ENCODE data around the gene SYCN.

SYCN gene

DNA sequence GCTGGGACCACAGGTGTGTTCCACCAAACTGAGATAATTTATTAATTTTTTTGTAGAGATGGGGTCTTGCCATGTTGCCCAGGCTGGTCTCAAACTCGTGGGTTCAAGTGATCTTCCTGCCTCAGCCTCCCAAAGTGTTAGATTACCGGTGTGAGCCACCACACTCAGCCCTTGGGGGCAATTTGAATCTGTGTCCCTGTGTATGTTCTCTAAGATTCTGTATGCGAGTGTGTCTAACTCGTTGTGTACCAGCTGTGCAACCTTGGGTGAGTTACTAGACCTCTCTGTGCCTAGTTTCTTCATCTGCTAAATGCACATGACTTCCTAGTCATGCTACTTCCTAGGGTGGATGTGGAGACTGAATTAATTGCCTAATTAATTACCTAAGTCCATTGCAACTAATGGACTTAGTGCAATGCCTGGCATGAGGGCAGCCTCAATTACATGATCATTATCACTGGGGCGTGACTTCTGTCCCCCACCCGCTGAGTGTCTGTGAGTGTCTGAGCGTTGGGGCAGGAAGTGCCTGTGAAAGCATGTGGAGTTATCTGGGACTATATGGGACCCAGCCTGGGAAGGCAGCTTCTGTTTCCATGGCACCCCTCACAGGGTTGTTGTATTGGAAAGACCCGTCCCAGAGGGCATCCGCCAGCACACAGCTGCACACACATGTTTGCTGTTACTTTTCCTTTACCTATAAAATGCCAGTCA, 9.1 kb downstream of the SYCN start:
- no peak overlapping the region for H3K27ac Mint-ChIP-seq
- H3K27me3 Mint-ChIP-seq, result peaks cover 52 to 65% of the 10 kb centered on the region in 2 donors
- ATAC-seq (replicated peaks) (no peak), DNase-seq (no peak)
- peaks cover 9 to 23% of the 10 kb centered on the region in 2 donors for H3K4me1 Mint-ChIP-seq
- H3K4me3 Mint-ChIP-seq, result no peak overlapping the region
- no peaks in the 10 kb centered on the region for H3K36me3 Mint-ChIP-seq
- H3K9me3 Mint-ChIP-seq, result no peaks in the 10 kb centered on the region

DNA sequence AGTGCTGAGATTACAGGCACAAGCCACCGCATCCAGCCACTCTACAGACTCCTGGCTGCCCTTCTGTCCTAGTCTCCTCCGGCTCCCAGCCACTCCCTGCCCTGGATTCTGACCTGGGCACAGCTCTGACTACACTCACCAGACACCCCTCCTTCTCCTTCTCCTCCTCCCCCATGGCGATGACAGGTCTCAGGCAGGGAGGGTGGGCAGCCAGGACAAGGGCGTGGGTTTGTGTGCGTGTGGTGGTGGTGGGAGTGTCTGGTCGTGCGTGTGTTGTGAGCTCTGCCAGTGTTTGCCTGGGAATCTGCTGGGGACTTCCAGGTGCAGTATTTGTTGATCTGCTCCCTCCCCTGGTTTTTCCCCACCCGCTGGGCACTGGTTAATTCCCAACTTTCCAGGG, 10.3 kb downstream of the SYCN start:
- Mint-ChIP-seq H3K27ac (peak overlapping the region; percentile 65), H3K27me3 (peaks cover 49 to 60% of the 10 kb centered on the region in 2 donors), H3K4me1 (peaks cover 9 to 23% of the 10 kb centered on the region in 2 donors), H3K9me3 (no peaks in the 10 kb centered on the region), H3K36me3 (no peaks in the 10 kb centered on the region), H3K4me3 (no peak overlapping the region)
- DNase-seq (no peak), ATAC-seq (replicated peaks) (no peak)

DNA sequence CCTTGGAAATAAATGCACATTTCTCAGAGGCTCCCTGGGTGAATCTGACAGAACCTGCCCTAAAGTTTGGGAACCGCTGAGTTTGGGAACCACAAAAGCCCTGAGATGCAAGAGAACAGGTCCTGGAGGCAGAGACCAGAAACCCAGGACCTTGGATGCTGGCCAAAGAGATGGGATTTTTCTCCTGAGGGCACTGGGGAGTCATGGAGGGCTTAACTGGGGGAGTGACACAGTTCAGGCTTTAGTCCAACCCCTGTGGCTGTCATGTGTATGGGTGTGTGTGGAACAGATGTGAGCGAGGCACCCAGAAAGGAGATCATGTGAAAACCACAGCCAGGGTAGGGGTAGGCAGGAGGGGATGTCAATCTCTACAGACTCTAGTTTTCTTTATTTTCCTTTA, 11.2 kb downstream of the SYCN start:
- H3K4me3 Mint-ChIP-seq, result no peak overlapping the region
- peaks cover 8 to 21% of the 10 kb centered on the region in 2 donors for H3K4me1 Mint-ChIP-seq
- H3K27me3 Mint-ChIP-seq, result peaks cover 41 to 59% of the 10 kb centered on the region in 2 donors
- no peak overlapping the region for H3K27ac Mint-ChIP-seq
- DNase-seq, result no peak
- no peaks in the 10 kb centered on the region for H3K36me3 Mint-ChIP-seq
- H3K9me3 Mint-ChIP-seq, result no peaks in the 10 kb centered on the region
- ATAC-seq (replicated peaks), result no peak

DNA sequence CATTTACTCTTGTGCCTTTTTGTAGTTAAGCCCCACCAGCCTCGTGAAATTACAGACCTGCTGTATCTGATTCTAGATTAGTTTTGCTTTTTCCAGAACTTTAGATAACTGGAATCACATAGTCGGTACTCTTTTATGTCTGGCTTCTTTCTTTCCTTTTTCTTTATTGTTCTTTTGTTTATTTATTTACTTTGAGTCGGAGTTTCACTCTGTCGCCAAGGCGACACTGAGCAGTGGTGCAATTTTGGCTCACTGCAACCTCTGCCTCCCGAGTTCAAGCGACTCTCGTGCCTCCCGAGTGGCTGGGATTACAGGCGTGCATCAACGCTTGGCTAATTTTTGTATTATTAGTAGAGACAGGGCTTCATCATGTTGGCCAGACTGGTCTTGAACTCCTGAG, 13.3 kb downstream of the SYCN start:
- peaks cover 24 to 48% of the 10 kb centered on the region in 2 donors for H3K27me3 Mint-ChIP-seq
- H3K4me3 Mint-ChIP-seq, result no peak overlapping the region
- ATAC-seq (replicated peaks) (no peak), DNase-seq (no peak)
- H3K27ac Mint-ChIP-seq, result no peak overlapping the region
- H3K36me3 Mint-ChIP-seq, result peaks cover 0 to 2% of the 10 kb centered on the region in 2 donors
- peaks cover 0 to 1% of the 10 kb centered on the region in 2 donors for H3K9me3 Mint-ChIP-seq
- H3K4me1 Mint-ChIP-seq, result peaks cover 0 to 5% of the 10 kb centered on the region in 2 donors

DNA sequence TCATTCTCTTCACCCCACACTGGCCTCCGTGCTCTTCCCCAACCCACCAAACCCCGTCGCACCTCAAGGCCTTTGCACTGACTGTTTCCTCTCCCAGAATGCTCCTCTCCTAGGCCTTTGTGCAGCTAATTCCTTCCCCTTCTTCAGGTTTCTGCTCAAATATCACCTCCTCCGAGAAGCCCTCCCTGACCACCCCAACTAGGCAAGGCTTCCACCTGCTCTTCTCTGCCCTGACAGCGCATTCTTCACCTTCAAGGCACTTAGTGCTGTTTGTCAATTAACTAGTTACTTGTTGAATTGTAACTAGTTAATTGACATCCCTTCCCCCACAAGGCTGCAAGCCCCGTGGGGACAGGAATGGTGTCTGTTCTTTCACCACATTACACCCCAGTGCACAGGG, 15.1 kb downstream of the SYCN start:
- Mint-ChIP-seq H3K4me1 (no peaks in the 10 kb centered on the region), H3K9me3 (peaks cover 0 to 1% of the 10 kb centered on the region in 2 donors), H3K4me3 (no peak overlapping the region), H3K36me3 (peaks cover 0 to 2% of the 10 kb centered on the region in 2 donors), H3K27ac (no peak overlapping the region), H3K27me3 (peaks cover 13 to 38% of the 10 kb centered on the region in 2 donors)
- ATAC-seq (replicated peaks) (no peak), DNase-seq (no peak)

DNA sequence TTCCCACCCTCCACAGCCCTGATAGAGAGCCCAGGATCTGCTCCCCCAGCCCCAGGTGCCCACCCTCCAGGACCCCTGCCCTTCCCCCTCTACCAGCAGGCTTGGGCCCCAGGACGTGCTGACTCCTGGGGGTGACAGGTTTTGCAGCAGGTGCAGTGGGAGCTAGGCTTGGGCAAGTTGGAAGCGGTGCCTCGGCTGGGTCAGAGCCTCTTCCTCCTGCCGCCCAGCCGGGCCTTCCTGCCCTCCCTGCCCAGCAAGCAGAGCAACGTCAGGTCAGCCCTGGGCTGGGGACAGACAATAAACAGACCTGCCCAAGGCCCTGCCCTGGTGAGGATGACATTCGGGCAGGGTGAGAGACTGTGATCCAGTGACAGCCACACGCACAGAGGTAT, 16.5 kb downstream of the SYCN start:
- Mint-ChIP-seq H3K27me3 (peaks cover 7 to 31% of the 10 kb centered on the region in 2 donors), H3K4me3 (no peak overlapping the region), H3K27ac (no peak overlapping the region), H3K36me3 (peaks cover 2 to 3% of the 10 kb centered on the region in 2 donors), H3K9me3 (peaks cover 0 to 1% of the 10 kb centered on the region in 2 donors), H3K4me1 (no peaks in the 10 kb centered on the region)
- ATAC-seq (replicated peaks) (peak; percentile 10 to 14), DNase-seq (no peak)

DNA sequence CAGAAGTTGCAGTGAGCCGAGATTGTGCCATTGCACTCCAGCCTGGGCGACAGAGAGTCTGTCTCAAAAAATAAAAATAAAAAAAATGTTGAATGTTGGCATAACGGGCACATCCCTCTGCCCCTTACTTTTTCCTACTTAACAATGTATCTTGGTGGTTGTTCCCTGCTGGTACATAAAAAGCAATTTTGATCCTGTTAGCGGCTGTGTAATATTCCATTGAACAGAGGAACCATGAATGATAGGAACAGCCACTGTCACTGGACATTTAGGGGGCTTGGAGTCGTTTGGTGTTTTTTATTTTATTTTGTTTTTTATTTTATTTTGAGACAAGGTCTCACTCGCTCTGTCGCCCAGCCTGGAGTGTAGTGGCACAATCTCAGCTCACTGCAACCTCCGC, 17.7 kb downstream of the SYCN start:
- Mint-ChIP-seq H3K27me3 (peaks cover 7 to 31% of the 10 kb centered on the region in 2 donors), H3K9me3 (peaks cover 0 to 1% of the 10 kb centered on the region in 2 donors), H3K27ac (no peak overlapping the region), H3K4me3 (no peak overlapping the region), H3K36me3 (peaks cover 2 to 8% of the 10 kb centered on the region in 2 donors), H3K4me1 (no peaks in the 10 kb centered on the region)
- ATAC-seq (replicated peaks) (no peak), DNase-seq (no peak)

DNA sequence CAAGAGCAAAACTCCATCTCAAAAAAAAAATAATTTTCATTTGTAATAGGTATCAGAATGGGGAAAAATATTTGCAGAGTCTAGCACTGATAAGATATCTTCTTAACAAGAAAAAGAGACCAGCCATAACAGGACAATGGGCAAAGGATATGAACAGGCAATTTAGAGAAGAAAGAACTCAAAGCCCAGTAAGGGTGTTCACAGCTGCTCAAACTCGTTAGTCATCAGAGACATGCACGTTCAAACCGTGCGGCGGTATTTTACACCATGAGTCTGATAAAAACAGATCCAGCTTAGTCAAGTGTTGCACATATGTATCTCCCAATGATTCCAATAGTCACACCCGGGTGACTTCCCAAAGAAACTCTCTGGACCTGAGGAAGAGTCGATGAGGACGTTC, 21.0 kb downstream of the SYCN start:
- Mint-ChIP-seq H3K9me3 (peaks cover 0 to 1% of the 10 kb centered on the region in 2 donors), H3K4me1 (no peaks in the 10 kb centered on the region), H3K27ac (no peak overlapping the region), H3K4me3 (no peak overlapping the region), H3K36me3 (peaks cover 11 to 18% of the 10 kb centered on the region in 2 donors), H3K27me3 (peaks cover 0 to 10% of the 10 kb centered on the region in 2 donors)
- no peak for DNase-seq
- ATAC-seq (replicated peaks), result no peak

DNA sequence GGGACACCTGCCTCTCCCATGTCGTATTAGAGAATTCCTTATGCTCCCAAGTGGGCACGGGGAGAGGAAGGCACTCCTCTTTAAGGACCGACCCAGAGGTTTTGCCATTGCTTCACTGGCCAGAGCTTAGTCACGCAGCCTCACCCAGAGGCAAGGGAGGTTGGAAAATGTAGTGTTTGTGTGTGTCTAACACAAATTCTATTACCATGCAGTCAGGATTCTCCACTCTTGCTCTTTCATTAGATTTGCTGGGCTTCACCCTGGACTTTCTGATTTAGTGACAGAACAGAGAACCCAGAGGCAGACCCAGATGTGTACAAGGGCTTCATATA, 21.9 kb downstream of the SYCN start:
- Mint-ChIP-seq H3K27me3 (peaks cover 0 to 3% of the 10 kb centered on the region in 2 donors), H3K4me3 (no peak overlapping the region), H3K36me3 (peaks cover 16 to 26% of the 10 kb centered on the region in 2 donors), H3K27ac (no peak overlapping the region), H3K4me1 (no peaks in the 10 kb centered on the region), H3K9me3 (peaks cover 0 to under 1% of the 10 kb centered on the region in 2 donors)
- ATAC-seq (replicated peaks), result no peak
- DNase-seq, result no peak

DNA sequence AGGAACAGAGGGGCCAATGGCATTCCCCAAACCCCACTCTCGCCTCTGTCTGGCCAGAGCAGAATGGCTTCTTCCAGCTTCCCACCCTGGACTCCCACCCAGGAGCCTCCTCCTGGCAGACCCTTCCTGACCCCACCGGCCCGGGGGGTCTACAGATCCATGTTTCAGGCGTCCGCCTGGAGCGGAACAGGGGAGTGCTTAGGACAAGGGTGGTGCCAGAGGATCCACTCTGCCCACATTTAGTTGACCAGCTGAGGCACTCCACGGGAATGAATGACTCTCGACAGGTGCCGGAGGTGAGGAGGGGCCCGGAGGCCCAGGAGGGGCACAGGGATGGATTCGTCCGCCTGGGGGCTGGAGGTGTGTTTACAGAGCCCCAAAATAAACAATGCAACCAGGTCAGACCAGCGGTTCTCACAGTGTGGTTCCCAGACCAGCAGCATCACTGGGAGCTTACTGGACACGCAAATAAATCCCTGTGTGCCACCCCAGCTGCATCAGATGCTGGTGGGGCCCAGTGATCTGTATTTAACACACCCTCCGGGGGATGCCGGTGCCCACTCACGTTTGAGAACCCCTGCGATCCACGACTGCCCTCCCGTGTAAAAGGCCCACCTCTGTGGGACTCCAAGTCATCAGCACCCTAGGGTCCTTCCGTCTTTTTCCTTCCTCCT, 22.4 kb downstream of the SYCN start:
- H3K27me3 Mint-ChIP-seq, result no peaks in the 10 kb centered on the region
- H3K4me3 Mint-ChIP-seq, result no peak overlapping the region
- DNase-seq (no peak), ATAC-seq (replicated peaks) (no peak)
- no peak overlapping the region for H3K27ac Mint-ChIP-seq
- no peaks in the 10 kb centered on the region for H3K9me3 Mint-ChIP-seq
- peaks cover 18 to 29% of the 10 kb centered on the region in 2 donors for H3K36me3 Mint-ChIP-seq
- no peaks in the 10 kb centered on the region for H3K4me1 Mint-ChIP-seq

DNA sequence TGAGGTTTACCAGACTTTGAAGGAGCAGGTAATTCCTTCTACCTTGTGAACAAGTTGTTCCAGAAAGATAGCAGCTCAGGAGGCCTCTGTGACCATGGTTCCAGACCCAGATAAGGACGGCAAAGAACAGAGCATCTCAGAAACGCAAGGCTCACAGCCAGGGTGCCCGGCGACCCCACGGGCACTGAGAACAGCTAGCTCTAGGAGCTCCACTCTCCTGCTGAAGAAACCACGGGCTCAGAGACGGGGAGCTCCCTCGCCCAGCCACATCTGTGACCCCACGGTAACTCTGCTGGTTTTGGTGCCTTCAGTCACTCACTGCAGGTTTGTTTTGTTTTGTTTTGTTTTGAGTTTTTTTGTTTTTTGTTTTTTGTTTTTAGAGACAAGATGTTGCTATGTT, 23.3 kb downstream of the SYCN start:
- Mint-ChIP-seq H3K9me3 (no peaks in the 10 kb centered on the region), H3K4me1 (no peaks in the 10 kb centered on the region), H3K36me3 (peaks cover 18 to 34% of the 10 kb centered on the region in 2 donors), H3K27me3 (no peaks in the 10 kb centered on the region), H3K27ac (no peak overlapping the region), H3K4me3 (no peak overlapping the region)
- DNase-seq (no peak), ATAC-seq (replicated peaks) (no peak)

DNA sequence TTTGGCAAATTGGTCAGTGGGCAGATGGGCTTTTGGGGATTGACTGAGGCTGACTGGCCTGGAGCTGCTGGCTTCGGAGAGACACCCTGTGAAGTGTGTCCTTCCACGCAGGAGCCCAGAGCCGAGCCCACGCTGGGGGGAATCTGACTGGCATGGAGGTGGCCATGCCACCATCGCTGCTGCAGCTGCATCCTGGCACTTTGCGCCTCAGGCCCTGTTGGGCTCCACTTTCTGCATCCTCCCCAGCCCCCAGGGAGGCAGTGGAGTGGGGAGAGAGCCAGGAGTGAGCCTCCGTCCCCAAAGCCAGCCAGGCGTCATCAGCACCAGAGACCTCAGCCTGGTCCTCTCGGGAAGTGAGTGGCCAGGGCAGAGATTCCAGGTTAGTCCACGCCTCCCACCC, 24.3 kb downstream of the SYCN start:
- H3K4me1 Mint-ChIP-seq, result no peaks in the 10 kb centered on the region
- H3K4me3 Mint-ChIP-seq, result no peak overlapping the region
- no peak for DNase-seq
- H3K9me3 Mint-ChIP-seq, result no peaks in the 10 kb centered on the region
- H3K27me3 Mint-ChIP-seq, result no peaks in the 10 kb centered on the region
- peaks cover 18 to 36% of the 10 kb centered on the region in 2 donors for H3K36me3 Mint-ChIP-seq
- ATAC-seq (replicated peaks), result no peak
- no peak overlapping the region for H3K27ac Mint-ChIP-seq

DNA sequence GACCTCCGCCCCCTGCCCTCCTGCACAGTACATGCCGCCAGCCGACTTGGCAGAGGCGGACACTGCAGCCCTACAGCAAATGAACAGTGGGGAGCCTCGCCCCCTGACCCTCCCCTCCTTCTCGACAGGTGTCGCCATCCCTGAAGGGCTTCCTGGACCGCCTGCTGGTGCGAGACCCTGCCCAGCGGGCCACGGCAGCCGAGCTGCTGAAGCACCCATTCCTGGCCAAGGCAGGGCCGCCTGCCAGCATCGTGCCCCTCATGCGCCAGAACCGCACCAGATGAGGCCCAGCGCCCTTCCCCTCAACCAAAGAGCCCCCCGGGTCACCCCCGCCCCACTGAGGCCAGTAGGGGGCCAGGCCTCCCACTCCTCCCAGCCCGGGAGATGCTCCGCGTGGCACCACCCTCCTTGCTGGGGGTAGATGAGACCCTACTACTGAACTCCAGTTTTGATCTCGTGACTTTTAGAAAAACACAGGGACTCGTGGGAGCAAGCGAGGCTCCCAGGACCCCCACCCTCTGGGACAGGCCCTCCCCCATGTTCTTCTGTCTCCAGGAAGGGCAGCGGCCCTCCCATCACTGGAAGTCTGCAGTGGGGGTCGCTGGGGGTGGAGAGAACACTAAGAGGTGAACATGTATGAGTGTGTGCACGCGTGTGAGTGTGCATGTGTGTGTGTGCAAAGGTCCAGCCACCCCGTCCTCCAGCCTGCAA, 25.6 kb downstream of the SYCN start:
- peaks cover 21 to 45% of the 10 kb centered on the region in 2 donors for H3K36me3 Mint-ChIP-seq
- H3K27me3 Mint-ChIP-seq, result no peaks in the 10 kb centered on the region
- no peaks in the 10 kb centered on the region for H3K4me1 Mint-ChIP-seq
- no peak for ATAC-seq (replicated peaks)
- H3K4me3 Mint-ChIP-seq, result no peak overlapping the region
- no peak for DNase-seq
- H3K27ac Mint-ChIP-seq, result no peak overlapping the region
- H3K9me3 Mint-ChIP-seq, result no peaks in the 10 kb centered on the region

DNA sequence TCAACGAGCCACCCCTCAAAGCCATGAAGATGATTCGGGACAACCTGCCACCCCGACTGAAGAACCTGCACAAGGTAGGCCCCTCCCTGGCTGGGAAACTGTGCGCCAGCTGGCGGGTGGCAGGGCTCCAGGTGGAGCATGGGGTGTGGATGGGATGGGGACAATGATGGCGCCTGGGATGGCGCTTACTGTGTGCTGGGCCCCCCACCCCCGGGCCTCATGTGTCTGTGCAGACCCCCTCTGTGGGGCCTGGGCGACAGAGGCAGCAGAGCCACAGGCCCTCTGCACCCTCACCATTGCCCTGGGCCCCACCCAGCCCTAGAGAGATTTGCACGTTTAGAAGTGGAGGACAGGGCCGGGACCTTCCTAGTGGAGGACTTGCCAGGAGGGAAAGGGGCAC, 26.3 kb downstream of the SYCN start:
- H3K27me3 Mint-ChIP-seq, result no peaks in the 10 kb centered on the region
- H3K36me3 Mint-ChIP-seq, result peaks cover 24 to 41% of the 10 kb centered on the region in 2 donors
- DNase-seq, result no peak
- no peak for ATAC-seq (replicated peaks)
- H3K4me1 Mint-ChIP-seq, result no peaks in the 10 kb centered on the region
- H3K27ac Mint-ChIP-seq, result no peak overlapping the region
- H3K4me3 Mint-ChIP-seq, result no peak overlapping the region
- no peaks in the 10 kb centered on the region for H3K9me3 Mint-ChIP-seq

All from stimulated activated naive B cell treated with anti-CD40 and anti-IgM and Interleukin-4, amounts not matched to agents 10 μg/mL and 1 μg/mL and 100 μg/mL, for 72 hours (primary cell).